ENCODE measurements around the gene NINL. TPM values are rescaled to one million over a fixed set of nuclear protein-coding genes. Genes with fewer than 3 reads are reported as not detected.

Gene NINL
- total RNA-seq, 3 donors from 2014 or later: 0.61 to 0.71 (median 0.66) TPM

DNA sequence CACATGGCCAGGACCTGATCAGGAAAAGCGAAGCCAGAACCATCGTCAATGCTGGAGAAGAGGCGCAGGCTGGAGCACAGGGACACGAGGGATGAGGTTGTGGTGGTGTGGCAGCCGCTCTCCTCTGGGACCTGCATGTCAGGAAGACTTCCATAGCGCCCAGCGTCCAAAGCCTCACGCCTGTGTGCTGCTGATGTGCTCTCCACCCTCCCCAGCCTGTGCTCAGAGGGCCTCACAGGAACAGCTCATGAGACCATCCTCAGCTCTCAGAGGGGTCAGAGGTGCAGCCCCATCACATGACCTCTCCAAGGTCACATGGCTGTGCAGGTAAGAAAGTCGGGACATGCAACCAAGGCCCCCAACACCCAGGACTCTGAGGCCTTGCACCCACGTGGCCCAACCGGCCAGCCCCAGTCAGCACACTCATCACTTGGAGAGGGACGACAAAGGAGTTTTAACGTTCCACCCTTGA lies 84.4 kb downstream of the NINL start:
- no peaks in the 10 kb centered on the region for H3K36me3 Mint-ChIP-seq (ENCODE audit: insufficient read depth)
- DNase-seq (no peak), ATAC-seq (no peak)
- H3K4me1 Mint-ChIP-seq (ENCODE audit: low read depth): no peaks in the 10 kb centered on the region
- no peak overlapping the region for H3K4me3 Mint-ChIP-seq
- H3K27me3 Mint-ChIP-seq (ENCODE audit: low read depth): no peaks in the 10 kb centered on the region
- no peaks in the 10 kb centered on the region for H3K9me3 Mint-ChIP-seq

DNA sequence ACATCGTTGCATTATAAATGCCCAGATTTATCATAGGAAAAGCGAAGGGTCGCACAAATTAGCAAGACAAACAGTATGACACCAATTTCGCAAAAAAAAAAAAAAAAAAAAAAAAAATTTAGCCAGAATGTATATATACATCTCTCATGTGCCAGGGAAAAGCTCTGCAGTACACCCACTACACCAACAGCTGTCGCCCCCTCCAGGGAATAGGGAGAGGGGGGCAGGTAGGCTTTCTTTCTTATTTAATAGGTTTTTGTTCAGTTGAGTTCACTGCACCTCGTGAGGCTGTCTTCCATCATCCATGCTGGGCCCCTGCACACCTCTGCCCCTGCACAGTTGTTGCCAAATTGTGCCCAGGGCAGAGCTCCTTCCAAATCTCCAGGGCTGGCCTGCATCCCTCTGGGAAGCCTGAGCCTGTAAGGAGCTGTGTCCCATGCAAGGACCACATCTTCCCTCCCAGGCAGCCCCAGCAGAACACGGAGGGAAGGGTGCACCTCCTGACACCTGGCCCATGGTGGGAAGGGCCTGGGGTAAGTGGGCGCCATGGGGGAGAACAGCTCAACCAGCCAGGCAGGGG lies 85.4 kb downstream of the NINL start:
- H3K9me3 Mint-ChIP-seq: no peaks in the 10 kb centered on the region
- ATAC-seq: no peak
- no peaks in the 10 kb centered on the region for H3K27me3 Mint-ChIP-seq (ENCODE audit: low read depth)
- no peak for DNase-seq
- H3K36me3 Mint-ChIP-seq (ENCODE audit: insufficient read depth): no peaks in the 10 kb centered on the region
- H3K4me1 Mint-ChIP-seq (ENCODE audit: low read depth): no peaks in the 10 kb centered on the region
- no peak overlapping the region for H3K4me3 Mint-ChIP-seq

DNA sequence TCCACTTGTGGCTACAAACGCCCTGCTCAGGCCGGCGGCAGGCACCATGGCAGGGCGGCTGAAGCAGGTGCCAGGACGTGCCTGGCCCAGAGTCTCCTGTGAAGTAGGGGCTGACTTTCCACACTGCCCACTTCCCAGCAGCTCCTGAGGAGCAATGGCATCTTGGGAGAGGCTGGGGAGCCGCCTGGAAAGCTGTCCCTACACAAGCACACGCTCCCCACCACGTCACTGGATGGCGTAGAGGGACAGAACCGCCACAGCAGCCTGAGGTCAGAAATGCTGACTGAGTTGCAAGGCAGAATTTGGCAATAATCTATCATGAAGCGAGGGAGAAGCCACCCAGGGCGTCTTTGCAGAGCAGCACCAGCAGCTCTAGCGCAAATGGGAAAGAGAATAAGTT lies 86.3 kb downstream of the NINL start:
- H3K4me3 Mint-ChIP-seq: no peak overlapping the region
- no peaks in the 10 kb centered on the region for H3K9me3 Mint-ChIP-seq
- H3K36me3 Mint-ChIP-seq (ENCODE audit: insufficient read depth): no peaks in the 10 kb centered on the region
- ATAC-seq: no peak
- no peak for DNase-seq
- H3K4me1 Mint-ChIP-seq (ENCODE audit: low read depth): no peaks in the 10 kb centered on the region
- H3K27me3 Mint-ChIP-seq (ENCODE audit: low read depth): no peaks in the 10 kb centered on the region

DNA sequence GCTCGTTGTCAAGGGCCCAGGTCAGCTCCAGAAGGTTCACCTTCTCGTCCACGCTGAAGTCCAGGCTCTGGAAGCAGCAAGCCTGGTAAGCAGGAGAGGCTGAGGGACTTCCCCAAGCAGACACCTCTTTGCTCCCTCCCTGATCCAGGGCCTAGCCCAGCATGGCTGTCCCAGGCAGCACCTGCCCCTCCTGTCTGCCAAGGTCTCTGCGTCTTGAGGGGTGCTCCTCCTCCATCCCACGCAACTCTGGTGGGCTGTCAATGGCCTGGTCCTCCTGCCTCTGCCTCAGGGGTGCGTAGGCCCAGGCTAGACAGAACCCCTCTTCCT lies 87.1 kb downstream of the NINL start:
- ATAC-seq (no peak), DNase-seq (no peak)
- no peaks in the 10 kb centered on the region for H3K36me3 Mint-ChIP-seq (ENCODE audit: insufficient read depth)
- H3K9me3 Mint-ChIP-seq: no peaks in the 10 kb centered on the region
- no peak overlapping the region for H3K4me3 Mint-ChIP-seq
- no peaks in the 10 kb centered on the region for H3K27me3 Mint-ChIP-seq (ENCODE audit: low read depth)
- H3K4me1 Mint-ChIP-seq (ENCODE audit: low read depth): no peaks in the 10 kb centered on the region

DNA sequence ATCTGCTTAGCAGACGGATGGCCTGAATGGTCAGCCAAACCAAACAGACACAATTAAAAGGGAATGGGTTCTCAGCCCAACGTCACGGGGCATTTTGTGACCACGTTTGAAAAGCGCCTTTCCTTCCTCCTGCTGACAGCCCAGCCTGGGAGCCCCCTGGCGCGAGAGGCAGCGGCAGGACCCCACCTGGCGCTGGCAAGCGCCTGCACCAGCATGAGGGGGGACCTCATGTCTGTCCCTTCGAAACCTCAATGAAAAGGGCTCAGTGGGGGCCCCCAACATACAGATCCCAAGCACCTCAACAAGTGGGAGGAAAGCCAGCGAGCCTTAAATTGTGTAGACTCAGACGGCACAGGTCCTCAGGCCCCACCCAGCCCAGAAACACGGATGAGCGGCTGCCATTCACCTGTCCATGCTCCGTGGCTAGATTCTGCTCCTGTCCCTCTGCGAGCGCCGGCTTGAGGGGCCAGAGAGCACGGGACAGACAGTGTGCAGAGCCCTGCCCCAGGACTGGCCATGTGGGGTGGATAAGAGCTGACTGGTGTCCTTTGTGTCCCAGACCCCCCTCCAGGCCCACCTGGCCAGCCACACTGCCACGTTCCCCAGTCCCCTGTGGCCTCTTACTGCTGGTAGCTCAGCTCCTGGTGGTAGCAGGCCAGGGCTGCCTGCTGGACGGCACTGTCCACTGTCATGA lies 87.6 kb downstream of the NINL start:
- ATAC-seq (no peak), DNase-seq (no peak)
- Mint-ChIP-seq H3K4me3 (no peak overlapping the region), H3K36me3 (ENCODE audit: insufficient read depth) (no peaks in the 10 kb centered on the region), H3K27me3 (ENCODE audit: low read depth) (no peaks in the 10 kb centered on the region), H3K9me3 (no peaks in the 10 kb centered on the region), H3K4me1 (ENCODE audit: low read depth) (no peaks in the 10 kb centered on the region)

DNA sequence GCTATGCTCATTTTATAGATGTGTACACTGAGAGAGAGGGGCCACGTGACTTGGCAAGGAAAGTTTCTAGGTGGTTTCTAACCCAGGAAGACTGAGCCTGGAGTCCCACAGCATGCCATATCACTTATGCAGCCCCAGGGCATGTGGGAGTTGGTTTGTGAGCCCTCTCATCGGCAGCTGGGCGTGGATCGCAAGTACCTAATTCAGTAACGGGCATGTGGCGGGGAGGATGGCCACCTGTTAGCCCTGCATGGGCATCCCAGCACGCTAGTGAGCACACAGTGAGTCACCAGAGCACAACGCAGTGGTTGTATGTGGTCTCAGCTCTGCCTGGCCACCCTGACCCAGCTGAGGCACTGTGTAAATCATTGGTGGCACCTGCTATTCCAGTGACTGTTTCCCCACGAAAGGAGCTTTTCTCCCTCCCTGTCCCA lies 88.3 kb downstream of the NINL start:
- Mint-ChIP-seq H3K36me3 (ENCODE audit: insufficient read depth) (no peaks in the 10 kb centered on the region), H3K4me3 (no peak overlapping the region), H3K9me3 (no peaks in the 10 kb centered on the region), H3K4me1 (ENCODE audit: low read depth) (no peaks in the 10 kb centered on the region), H3K27me3 (ENCODE audit: low read depth) (no peaks in the 10 kb centered on the region)
- DNase-seq: no peak
- ATAC-seq: no peak

DNA sequence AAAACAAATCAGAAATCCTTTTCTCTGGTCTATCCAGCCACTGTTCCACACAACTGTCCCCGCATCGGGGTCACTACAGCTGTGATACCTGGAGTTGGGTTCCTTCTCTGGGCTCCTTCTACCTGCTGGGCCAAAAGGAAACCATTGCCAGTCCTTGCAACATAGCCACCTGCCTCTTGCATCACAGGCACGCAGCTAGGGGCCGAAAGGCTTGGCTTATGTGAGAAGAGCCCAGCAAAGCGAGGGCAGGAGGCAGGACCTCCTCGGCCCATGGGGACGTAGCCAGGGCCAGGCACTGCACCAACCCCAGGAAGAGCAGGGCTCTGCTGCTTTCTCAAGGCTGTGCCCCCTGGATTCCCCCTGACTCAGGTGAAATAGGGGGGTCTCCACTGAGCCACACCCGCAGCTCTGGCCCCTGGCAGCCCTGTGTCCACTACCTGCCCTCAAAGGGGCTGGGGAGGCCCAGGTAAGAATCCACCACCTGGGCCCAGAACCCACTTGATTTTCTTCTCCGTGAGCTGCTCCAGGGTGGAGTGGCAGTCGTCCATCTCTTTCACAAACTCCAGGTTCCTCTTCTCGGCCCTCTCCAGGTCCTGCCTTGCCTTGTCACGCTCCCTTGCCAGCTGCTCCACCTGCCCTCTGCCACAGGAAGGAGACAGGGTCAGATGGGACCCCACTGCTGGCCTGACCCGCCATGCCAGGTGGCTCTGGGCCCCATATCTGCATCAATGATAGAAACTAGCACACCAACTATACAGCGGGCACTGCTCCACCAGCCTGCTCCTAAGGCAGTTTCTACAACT lies 89.0 kb downstream of the NINL start:
- Mint-ChIP-seq H3K4me1 (ENCODE audit: low read depth) (no peaks in the 10 kb centered on the region), H3K27me3 (ENCODE audit: low read depth) (no peaks in the 10 kb centered on the region), H3K36me3 (ENCODE audit: insufficient read depth) (no peaks in the 10 kb centered on the region), H3K4me3 (no peak overlapping the region), H3K9me3 (no peaks in the 10 kb centered on the region)
- ATAC-seq (no peak), DNase-seq (no peak)

DNA sequence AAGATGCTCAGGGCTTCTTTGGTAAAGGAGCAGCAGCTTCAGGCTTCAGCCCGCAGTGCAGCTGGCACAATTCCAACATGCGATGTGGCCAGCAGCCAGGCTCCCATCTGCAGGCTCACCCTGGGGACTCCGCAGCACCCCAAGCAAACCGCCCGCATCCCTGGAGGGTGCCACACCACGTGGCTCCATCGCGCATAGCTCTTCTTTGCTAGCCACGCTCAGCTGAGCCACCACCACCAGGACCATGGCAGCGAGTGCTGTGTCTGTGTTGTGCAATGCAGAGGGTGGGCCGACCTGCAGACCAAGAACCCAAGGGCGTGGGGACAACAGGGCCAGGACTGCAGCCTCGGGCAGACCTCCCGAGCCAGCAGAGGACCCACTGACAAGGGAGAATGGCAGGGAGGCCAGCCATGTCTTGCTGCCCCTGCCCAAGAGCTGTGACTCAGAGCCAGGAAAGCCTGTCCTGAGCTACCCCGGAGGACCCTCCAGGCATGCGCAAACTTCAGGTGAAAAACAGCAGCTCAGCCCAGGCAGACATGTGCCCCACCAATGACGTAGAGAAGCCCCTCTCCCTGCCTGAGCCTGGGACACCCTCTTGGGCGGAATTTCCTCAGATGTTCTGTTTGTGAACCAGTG lies 90.0 kb downstream of the NINL start:
- Mint-ChIP-seq H3K36me3 (ENCODE audit: insufficient read depth) (no peaks in the 10 kb centered on the region), H3K4me1 (ENCODE audit: low read depth) (no peaks in the 10 kb centered on the region), H3K27me3 (ENCODE audit: low read depth) (no peaks in the 10 kb centered on the region), H3K9me3 (no peaks in the 10 kb centered on the region), H3K4me3 (no peak overlapping the region)
- ATAC-seq (no peak), DNase-seq (no peak)

DNA sequence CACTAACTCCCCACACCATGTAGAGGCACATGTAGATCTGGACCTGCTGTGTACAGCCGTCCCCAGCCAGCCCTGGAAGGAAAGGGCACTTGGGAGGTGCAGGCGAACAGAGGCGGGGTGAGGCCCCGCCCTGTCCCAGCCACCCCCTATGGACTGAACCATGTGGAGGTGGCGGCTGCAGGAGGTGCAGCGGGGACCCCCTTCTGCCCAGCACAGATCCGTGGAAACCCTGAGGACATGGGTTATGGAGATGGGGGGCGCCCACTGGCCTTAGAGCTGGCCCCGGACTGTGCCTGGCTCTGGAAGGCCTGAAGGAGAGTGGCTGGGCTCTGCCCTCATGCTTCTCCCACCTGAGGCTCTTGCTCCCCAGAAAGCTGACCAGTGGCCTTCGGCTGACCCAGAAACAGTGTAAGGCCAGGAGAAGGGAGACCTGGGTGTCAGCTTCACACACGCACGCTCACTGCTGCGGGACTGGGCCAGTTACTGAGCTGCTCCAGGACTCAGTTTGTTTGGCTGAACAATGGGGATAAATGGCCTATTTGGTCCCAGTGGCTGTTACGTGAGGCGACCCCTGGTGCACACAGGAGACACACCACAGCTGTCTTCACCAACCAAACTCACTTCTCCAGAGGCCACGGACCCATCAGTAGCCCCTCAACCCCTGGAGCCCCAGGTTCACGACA lies 90.7 kb downstream of the NINL start:
- no peaks in the 10 kb centered on the region for H3K4me1 Mint-ChIP-seq (ENCODE audit: low read depth)
- H3K27me3 Mint-ChIP-seq (ENCODE audit: low read depth): no peaks in the 10 kb centered on the region
- ATAC-seq (no peak), DNase-seq (no peak)
- H3K9me3 Mint-ChIP-seq: no peaks in the 10 kb centered on the region
- H3K4me3 Mint-ChIP-seq: no peak overlapping the region
- no peaks in the 10 kb centered on the region for H3K36me3 Mint-ChIP-seq (ENCODE audit: insufficient read depth)

DNA sequence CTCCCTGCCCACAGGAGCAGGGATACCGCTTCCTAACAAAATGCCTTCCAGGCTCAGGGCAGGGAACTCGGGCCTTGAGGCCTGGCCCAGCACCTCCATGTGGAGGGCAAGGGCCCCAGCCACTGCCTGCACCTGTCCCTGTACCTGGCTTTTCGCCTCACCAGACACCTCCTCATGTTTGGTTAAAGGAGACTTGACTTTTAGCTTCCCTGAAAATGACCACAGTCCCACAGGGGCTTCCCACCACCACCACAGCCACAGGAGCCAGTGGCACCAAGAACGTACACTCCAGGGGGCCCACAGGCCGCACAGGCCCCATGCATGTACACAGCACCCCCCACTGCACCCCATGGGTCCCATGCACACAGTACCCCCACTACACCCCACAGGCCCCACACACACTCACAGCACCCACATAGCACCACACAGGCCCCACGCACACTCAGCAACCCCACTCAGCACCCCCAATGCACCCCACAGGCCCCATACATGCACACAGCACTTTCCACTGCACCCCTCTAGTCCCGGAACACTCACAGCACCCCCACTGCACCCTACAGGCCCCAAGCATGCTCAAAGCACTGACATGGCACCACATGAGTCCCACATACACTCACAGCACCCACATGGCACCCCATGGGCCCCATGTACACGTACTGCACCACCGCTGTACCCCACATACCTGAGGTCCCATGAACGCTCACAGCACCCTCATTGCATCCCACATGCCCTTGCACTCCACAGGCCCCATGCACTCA lies 91.4 kb downstream of the NINL start:
- no peaks in the 10 kb centered on the region for H3K9me3 Mint-ChIP-seq
- no peak for ATAC-seq
- DNase-seq: no peak
- no peaks in the 10 kb centered on the region for H3K4me1 Mint-ChIP-seq (ENCODE audit: low read depth)
- H3K27me3 Mint-ChIP-seq (ENCODE audit: low read depth): no peaks in the 10 kb centered on the region
- no peak overlapping the region for H3K4me3 Mint-ChIP-seq
- H3K36me3 Mint-ChIP-seq (ENCODE audit: insufficient read depth): no peaks in the 10 kb centered on the region

DNA sequence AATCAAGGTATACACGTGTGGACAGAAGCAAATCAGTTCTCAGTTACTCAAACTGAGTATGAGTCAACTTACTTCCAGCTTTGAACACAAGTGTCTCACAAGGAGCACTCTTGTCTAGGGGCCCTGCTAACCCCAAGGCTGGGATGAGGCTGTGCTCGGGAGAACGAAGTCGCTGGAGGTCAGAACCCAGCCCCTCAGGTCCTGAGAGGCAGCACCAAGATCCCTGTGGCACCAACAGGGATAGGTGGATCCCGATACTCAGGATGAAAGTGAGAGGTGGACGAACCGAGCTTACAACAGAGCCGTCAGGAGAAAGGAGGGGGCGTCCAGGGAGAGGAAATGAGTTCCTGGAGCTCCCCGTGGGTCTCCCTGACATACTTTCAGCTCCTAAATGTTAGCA lies 92.2 kb downstream of the NINL start:
- no peak for ATAC-seq
- Mint-ChIP-seq H3K27me3 (ENCODE audit: low read depth) (no peaks in the 10 kb centered on the region), H3K36me3 (ENCODE audit: insufficient read depth) (no peaks in the 10 kb centered on the region), H3K9me3 (no peaks in the 10 kb centered on the region), H3K4me1 (ENCODE audit: low read depth) (no peaks in the 10 kb centered on the region), H3K4me3 (no peak overlapping the region)
- no peak for DNase-seq

DNA sequence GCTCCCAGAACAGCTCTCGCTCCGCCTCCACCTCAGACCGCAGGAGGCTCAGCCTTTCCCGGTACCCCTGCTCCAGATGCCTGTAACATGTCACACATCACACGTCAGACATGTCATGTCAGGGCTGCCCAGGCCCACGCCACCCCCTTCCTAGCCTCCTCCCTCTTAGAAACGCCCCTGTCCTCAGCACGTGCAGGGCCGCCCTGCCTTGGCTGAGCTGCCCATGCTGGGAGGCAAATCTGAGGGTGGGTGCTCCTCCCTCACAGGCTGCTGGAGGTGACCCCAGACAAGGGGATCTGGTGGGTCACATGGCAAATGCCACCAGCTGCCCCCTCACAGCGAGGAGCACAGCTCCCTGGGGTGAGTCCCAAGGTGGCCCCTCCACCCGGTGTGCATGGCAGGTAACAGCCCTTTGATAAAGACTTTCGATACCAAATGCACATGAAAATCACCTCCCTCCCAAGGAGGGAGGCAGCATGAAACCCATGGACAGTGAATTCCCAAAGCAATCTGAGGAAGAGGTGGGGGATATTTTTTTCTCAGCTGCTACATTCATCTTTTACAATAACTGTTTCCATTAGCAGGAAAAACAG lies 93.8 kb downstream of the NINL start:
- ATAC-seq (no peak), DNase-seq (no peak)
- no peaks in the 10 kb centered on the region for H3K27me3 Mint-ChIP-seq (ENCODE audit: low read depth)
- peaks cover 1% of the 10 kb centered on the region for H3K4me1 Mint-ChIP-seq (ENCODE audit: low read depth)
- H3K4me3 Mint-ChIP-seq: no peak overlapping the region
- no peaks in the 10 kb centered on the region for H3K9me3 Mint-ChIP-seq
- no peaks in the 10 kb centered on the region for H3K36me3 Mint-ChIP-seq (ENCODE audit: insufficient read depth)

DNA sequence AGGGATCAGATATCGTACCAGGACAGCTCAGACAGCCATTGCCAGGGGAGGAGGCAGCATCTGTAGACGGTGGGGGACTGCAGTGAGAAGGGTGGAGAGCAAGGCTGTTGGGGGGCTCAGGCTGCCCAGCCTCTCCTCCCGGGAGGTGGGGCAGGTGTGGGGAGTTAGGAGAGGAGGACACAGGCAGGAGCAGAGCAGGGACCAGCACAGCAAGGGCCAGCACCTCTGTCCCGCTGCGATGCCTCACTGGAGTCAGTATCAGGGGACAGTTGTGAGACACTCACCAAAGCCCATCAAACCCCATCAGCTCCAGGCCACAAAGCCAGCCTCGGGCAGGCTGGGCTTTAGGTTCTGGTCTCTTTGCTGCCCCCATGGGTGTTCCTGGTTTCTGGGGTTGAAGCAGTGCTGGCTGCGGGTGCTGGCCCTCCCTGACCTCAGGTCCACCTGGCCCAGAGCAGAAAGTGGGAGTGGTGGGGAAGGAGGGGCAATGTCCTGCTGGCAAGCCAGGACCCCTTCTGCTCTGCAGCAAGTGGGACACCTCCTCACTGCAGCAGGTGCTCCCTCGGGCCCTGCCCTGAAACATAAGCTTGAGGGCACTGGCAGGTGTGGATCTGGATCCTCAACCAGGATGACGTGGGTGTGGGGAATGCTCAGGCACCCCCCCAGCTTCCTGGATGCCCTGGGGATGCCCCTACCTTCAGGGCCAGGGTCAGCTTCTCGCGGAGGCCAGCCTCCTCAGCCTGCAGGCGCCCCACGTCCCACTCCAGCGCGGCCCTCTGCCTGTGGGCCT lies 94.5 kb downstream of the NINL start:
- no peak overlapping the region for H3K4me3 Mint-ChIP-seq
- DNase-seq (no peak), ATAC-seq (no peak)
- H3K9me3 Mint-ChIP-seq: no peaks in the 10 kb centered on the region
- H3K27me3 Mint-ChIP-seq (ENCODE audit: low read depth): no peaks in the 10 kb centered on the region
- H3K36me3 Mint-ChIP-seq (ENCODE audit: insufficient read depth): no peaks in the 10 kb centered on the region
- H3K4me1 Mint-ChIP-seq (ENCODE audit: low read depth): peaks cover 8% of the 10 kb centered on the region
